Right lobe of liver (tissue), 6 donors: ENCODE results near the gene ODC1. TPM values are rescaled to one million over a fixed set of nuclear protein-coding genes. Genes with fewer than 3 reads are reported as not detected.

ENCODE experiments used
- ATAC-seq, 4 donors: fragments of 200-7000 bp; cut with Tn5 transposase; one replicate each; pipeline ENCODE4 v1.9.1; 2020; ENCODE audit warnings: mild to moderate bottlenecking in 4 of 4, moderate library complexity in 4 of 4
- DNase-seq, 3 donors: peaks; one replicate each; pipeline ENCODE4 v3.0.0-alpha.2; 2020
- H3K27ac ChIP-seq, 3 donors: fragments of 200-600 bp; one replicate each; pipeline ENCODE4 v1.8.0; 2022
- H3K27me3 ChIP-seq, 2 donors: fragments of 200-600 bp; one replicate each; pipeline ENCODE4 v1.8.0; 2022
- H3K36me3 ChIP-seq, 4 donors: fragments of 200-600 bp; sonication (generic) in 1 of 4; one replicate each; pipeline versions ENCODE4 v1.5.1 to v1.8.0; 2017 to 2022; ENCODE audit warnings: control low read depth in 1 of 4
- H3K4me1 ChIP-seq, 4 donors: fragments of 200-600 bp; sonication (generic) in 1 of 4; one replicate each; pipeline versions ENCODE4 v1.5.1 to v1.8.0; 2017 to 2022; ENCODE audit warnings: control low read depth in 1 of 4
- H3K4me3 ChIP-seq, 3 donors: fragments of 200-600 bp; one replicate each; pipeline ENCODE4 v1.8.0; 2022
- H3K9me3 ChIP-seq, 4 donors: fragments of 200-600 bp; sonication (generic) in 1 of 4; one replicate each; pipeline versions ENCODE4 v1.5.1 to v1.8.0; 2017 to 2022; ENCODE audit warnings: control low read depth in 1 of 4
- POLR2A ChIP-seq: fragments of 450-650 bp; IDR thresholded peaks from one replicate; pipeline ENCODE4 v1.6.1; 2017; ENCODE audit warnings: antibody characterized with exemption, mild to moderate bottlenecking
- WGBS: methylation state at CpG from one replicate; pipeline ENCODE4 v1.1.6; 2018; ENCODE audit warnings: low coverage, low lambda C conversion rate; ENCODE audit not compliant: insufficient coverage; ENCODE audit errors: missing lambda C conversion rate; 5-methylcytosine and 5-hydroxymethylcytosine counted together
- intact Hi-C, 2 donors: fragments of 100-400 bp; cut with DNase I; formaldehyde crosslinking; loops; one replicate each; pipeline versions ENCODE4 v1.11.2 to v1.14.1; 2022
- total RNA-seq, 6 experiments: library from RNA; depleted of rRNA in 2 of 6; stranded (reverse); fragments of >200 nt in 2 of 6; fragmentation: NEBNext Ultra II Directional in 3 of 6; extraction: Animal tissue kit (Norgen Biotek cat#: 25700) in 3 of 6; gene quantifications; one replicate each; pipeline versions ENCODE4 v1.1.0 to v1.2.4, GENCODE V29; 2016 to 2023
- TF ChIP-seq, protein P1 (sequence below), 4 donors: fragments of 200-600 bp in 3 of 4; fragments of 450-650 bp in 1 of 4; IDR thresholded peaks; one replicate each; pipeline versions ENCODE4 v1.5.1 to v1.8.0; 2016 to 2022; ENCODE audit warnings: antibody characterized with exemption in 4 of 4, mild to moderate bottlenecking in 2 of 4
- donor health status: DM: no; HTN: yes; CAD: no.
- donor health status: DM: no; HTN: no; CAD: no.
- donor health status: DM: no; HTN: no; CAD: no.
- donor health status: DM: no; HTN: yes; CAD: no.
- donor health status: DM: no; HTN: yes; CAD: no.

The ODC1 gene
- total RNA-seq, 6 experiments from 2014 or later = 14.4 to 197 (median 28.6) TPM

DNA sequence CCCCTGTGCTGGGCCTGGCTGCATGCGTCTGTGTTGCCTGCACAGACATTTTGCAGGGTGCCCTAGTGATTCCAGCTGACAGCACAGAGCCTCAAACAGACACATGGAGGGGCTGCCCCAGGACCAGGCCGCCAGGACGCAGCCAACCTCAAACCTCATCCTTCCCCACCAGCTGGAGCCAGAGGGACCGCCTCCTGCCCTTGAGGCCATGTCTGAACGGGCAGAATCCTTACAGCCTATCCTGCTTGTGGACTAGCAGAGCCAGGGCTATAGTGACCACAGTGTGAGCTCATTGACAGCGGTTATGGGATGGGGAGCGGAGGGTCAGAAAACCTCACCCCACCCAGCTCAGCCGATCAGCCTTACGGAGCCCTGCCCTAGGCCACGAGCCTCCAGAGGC, 22.4 kb downstream of the ODC1 start:
- TF ChIP-seq, protein P1, sequence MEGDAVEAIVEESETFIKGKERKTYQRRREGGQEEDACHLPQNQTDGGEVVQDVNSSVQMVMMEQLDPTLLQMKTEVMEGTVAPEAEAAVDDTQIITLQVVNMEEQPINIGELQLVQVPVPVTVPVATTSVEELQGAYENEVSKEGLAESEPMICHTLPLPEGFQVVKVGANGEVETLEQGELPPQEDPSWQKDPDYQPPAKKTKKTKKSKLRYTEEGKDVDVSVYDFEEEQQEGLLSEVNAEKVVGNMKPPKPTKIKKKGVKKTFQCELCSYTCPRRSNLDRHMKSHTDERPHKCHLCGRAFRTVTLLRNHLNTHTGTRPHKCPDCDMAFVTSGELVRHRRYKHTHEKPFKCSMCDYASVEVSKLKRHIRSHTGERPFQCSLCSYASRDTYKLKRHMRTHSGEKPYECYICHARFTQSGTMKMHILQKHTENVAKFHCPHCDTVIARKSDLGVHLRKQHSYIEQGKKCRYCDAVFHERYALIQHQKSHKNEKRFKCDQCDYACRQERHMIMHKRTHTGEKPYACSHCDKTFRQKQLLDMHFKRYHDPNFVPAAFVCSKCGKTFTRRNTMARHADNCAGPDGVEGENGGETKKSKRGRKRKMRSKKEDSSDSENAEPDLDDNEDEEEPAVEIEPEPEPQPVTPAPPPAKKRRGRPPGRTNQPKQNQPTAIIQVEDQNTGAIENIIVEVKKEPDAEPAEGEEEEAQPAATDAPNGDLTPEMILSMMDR (IDR thresholded peaks at IDR 0.05) = no peak
- no peak for TF ChIP-seq POLR2A
- Histone ChIP-seq H3K27me3 (no peaks in the 10 kb centered on the region), H3K4me3 (no peak overlapping the region), H3K9me3 (no peaks in the 10 kb centered on the region), H3K36me3 (peaks cover 0 to 21% (median under 1%) of the 10 kb centered on the region in 4 donors), H3K4me1 (no peaks in the 10 kb centered on the region), H3K27ac (no peak overlapping the region)
- intact Hi-C loops = loop anchor here in 1 of 2 donors (10.0 kb wide), 1 partner anchor 621 kb away; no protein-coding TSS in a partner anchor
- DNase-seq (no peak), ATAC-seq (peak in 1 of 4 donors; percentile 3)
- WGBS = 60% methylated on average over 1 of the region's 10 CpGs

DNA sequence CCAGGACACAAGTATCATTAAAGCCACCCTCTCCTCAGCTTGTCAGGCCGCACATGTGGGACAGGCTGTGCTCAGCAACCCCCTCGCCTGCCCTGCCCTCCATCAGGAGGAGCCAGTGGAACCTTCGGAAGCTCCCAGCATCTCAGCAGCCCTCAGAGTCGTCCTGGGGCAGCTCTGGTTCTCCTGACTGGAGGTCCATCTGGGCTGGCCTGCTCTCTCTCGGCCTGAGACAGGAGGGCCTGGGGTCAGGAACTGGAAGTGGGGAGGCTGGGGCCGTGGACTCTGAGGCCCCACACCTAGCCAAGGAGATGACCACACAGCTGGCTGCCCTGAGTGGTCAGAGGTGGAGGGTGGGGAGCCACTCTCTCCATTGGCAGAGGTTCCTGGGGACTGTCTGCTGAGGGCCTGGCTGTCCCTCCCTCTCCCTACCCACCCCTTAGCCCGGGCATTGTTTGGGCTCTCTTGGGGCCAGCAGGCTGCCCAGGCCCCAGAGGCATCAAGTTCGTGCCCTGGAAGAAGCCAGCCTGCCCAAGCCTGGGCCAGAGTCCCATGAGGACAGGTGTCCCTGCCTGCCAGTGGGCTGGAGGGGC, 23.1 kb downstream of the ODC1 start:
- no peaks in the 10 kb centered on the region for H3K27me3 ChIP-seq
- H3K9me3 ChIP-seq = no peaks in the 10 kb centered on the region
- intact Hi-C loops = loop anchor here in 1 of 2 donors (10.0 kb wide), 1 partner anchor 620 kb away; no protein-coding TSS in a partner anchor
- DNase-seq (no peak), ATAC-seq (peak in 2 of 4 donors; percentile 7 to 13)
- 100% methylated on average over 3 of the region's 8 CpGs for WGBS
- no peaks in the 10 kb centered on the region for H3K4me1 ChIP-seq
- no peak overlapping the region for H3K27ac ChIP-seq
- peaks cover 0 to 27% (median under 1%) of the 10 kb centered on the region in 4 donors for H3K36me3 ChIP-seq
- H3K4me3 ChIP-seq = no peak overlapping the region
- TF ChIP-seq, protein P1 (IDR thresholded peaks at IDR 0.05) = no peak
- no peak for TF ChIP-seq POLR2A

DNA sequence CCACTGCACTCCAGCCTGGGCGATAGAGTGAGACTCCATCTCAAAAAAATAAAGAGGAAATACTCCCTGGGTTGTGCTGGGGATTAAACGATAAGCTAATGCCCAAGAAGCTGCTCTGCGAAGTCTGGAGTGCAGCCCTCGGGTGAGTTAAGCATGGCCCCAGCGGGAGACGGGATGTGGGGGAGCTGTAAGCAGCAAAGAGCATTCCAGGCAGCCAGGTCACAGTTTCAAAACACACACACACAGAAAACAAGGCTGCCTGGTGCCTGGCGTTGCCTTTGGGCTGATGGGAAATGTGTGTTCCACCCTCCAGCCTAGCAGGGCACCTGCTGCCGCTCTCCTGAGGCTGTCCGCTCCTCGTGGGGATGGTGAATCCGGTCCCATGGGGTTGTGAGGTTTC, 24.1 kb downstream of the ODC1 start:
- Histone ChIP-seq H3K4me3 (no peak overlapping the region), H3K27ac (no peak overlapping the region), H3K27me3 (no peaks in the 10 kb centered on the region), H3K4me1 (no peaks in the 10 kb centered on the region), H3K36me3 (peaks cover 0 to 30% (median under 1%) of the 10 kb centered on the region in 4 donors), H3K9me3 (no peaks in the 10 kb centered on the region)
- 93% methylated on average over 6 of the region's 11 CpGs for WGBS
- DNase-seq (no peak), ATAC-seq (no peak)
- intact Hi-C loops = loop anchor here in 1 of 2 donors (10.0 kb wide), 1 partner anchor 619 kb away; no protein-coding TSS in a partner anchor
- TF ChIP-seq, protein P1 (IDR thresholded peaks at IDR 0.05) = no peak
- TF ChIP-seq POLR2A = no peak

DNA sequence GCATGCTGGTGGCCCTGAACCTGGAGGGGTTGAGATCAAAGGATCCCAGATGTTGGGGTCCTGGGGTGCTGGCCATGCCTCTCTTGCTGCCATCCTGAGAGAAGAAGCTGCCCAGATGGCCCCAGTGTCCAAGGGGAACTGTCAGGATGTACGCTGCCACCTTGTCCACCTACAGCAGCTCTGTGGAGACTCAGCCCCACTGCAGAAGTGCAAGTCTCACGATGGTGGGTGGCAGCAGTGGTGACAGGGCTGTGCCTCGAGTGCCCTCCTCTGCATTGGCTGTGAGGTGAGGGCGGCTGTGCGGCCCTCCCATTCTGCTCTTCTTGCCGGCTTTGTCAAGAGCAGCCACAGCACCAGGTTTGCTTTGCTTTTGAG, 24.7 kb downstream of the ODC1 start:
- Histone ChIP-seq H3K27ac (no peak overlapping the region), H3K9me3 (no peaks in the 10 kb centered on the region), H3K4me1 (no peaks in the 10 kb centered on the region), H3K27me3 (no peaks in the 10 kb centered on the region), H3K4me3 (no peak overlapping the region), H3K36me3 (peaks cover 0 to 30% (median under 1%) of the 10 kb centered on the region in 4 donors)
- WGBS = 67% methylated on average over 3 of the region's 6 CpGs
- no peak for DNase-seq
- TF ChIP-seq POLR2A = no peak
- TF ChIP-seq, protein P1 (IDR thresholded peaks at IDR 0.05) = no peak
- intact Hi-C loops = loop anchor here in 1 of 2 donors (10.0 kb wide), 1 partner anchor 619 kb away; no protein-coding TSS in a partner anchor
- ATAC-seq = no peak
